Measurements from ENCODE around the gene ZKSCAN8. TPM values are rescaled to one million over a fixed set of nuclear protein-coding genes. Genes with fewer than 3 reads are reported as not detected.

Gene ZKSCAN8
- polyA plus RNA-seq, 1 donor from 2014 or later, result 17.2 TPM

- Histone ChIP-seq H3K27ac (ENCODE audit: low read length) (no peak overlapping the region), H4K20me1 (ENCODE audit: insufficient read depth) (no peaks in the 10 kb centered on the region), H3K9ac (ENCODE audit: low read length) (no peak overlapping the region), H3K79me2 (replicated peaks; ENCODE audit: insufficient read depth, low read length) (no peaks in the 10 kb centered on the region), H3K4me2 (ENCODE audit: low read length) (no peak overlapping the region), H3K9me2 (ENCODE audit: insufficient read depth, low read length) (no peaks in the 10 kb centered on the region), H3K27me3 (ENCODE audit: insufficient read depth, low read depth, low read length) (no peaks in the 10 kb centered on the region), H2AFZ (ENCODE audit: low read depth, low read length) (no peak overlapping the region), H3K9me3 (ENCODE audit: low read length) (no peaks in the 10 kb centered on the region), H3K36me3 (ENCODE audit: insufficient read depth, low read length) (no peaks in the 10 kb centered on the region), H3F3A (ENCODE audit: insufficient read depth, low read length, poor library complexity, severe bottlenecking) (no peaks in the 10 kb centered on the region), H3K4me3 (ENCODE audit: low read length) (no peak overlapping the region)
- TF ChIP-seq POLR2AphosphoS5 (IDR thresholded peaks at IDR 0.05) (no peak), TAF1 (IDR thresholded peaks at IDR 0.05; ENCODE audit: low read depth) (no peak), EZH2 (IDR thresholded peaks at IDR 0.05; ENCODE audit: borderline replicate concordance, insufficient read depth, low read length, poor library complexity, severe bottlenecking) (no peak), SMC3 (conservative IDR thresholded peaks at IDR 0.05; ENCODE audit: poor library complexity) (no peak), MXI1 (conservative IDR thresholded peaks at IDR 0.05; ENCODE audit: poor library complexity, severe bottlenecking) (no peak), RAD21 (conservative IDR thresholded peaks at IDR 0.05) (no peak), EP300 (conservative IDR thresholded peaks at IDR 0.05; ENCODE audit: poor library complexity, severe bottlenecking) (no peak)
- TF ChIP-seq, protein P1, sequence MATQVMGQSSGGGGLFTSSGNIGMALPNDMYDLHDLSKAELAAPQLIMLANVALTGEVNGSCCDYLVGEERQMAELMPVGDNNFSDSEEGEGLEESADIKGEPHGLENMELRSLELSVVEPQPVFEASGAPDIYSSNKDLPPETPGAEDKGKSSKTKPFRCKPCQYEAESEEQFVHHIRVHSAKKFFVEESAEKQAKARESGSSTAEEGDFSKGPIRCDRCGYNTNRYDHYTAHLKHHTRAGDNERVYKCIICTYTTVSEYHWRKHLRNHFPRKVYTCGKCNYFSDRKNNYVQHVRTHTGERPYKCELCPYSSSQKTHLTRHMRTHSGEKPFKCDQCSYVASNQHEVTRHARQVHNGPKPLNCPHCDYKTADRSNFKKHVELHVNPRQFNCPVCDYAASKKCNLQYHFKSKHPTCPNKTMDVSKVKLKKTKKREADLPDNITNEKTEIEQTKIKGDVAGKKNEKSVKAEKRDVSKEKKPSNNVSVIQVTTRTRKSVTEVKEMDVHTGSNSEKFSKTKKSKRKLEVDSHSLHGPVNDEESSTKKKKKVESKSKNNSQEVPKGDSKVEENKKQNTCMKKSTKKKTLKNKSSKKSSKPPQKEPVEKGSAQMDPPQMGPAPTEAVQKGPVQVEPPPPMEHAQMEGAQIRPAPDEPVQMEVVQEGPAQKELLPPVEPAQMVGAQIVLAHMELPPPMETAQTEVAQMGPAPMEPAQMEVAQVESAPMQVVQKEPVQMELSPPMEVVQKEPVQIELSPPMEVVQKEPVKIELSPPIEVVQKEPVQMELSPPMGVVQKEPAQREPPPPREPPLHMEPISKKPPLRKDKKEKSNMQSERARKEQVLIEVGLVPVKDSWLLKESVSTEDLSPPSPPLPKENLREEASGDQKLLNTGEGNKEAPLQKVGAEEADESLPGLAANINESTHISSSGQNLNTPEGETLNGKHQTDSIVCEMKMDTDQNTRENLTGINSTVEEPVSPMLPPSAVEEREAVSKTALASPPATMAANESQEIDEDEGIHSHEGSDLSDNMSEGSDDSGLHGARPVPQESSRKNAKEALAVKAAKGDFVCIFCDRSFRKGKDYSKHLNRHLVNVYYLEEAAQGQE (IDR thresholded peaks at IDR 0.05; ENCODE audit: borderline replicate concordance), result no peak
- TF ChIP-seq, protein P2, sequence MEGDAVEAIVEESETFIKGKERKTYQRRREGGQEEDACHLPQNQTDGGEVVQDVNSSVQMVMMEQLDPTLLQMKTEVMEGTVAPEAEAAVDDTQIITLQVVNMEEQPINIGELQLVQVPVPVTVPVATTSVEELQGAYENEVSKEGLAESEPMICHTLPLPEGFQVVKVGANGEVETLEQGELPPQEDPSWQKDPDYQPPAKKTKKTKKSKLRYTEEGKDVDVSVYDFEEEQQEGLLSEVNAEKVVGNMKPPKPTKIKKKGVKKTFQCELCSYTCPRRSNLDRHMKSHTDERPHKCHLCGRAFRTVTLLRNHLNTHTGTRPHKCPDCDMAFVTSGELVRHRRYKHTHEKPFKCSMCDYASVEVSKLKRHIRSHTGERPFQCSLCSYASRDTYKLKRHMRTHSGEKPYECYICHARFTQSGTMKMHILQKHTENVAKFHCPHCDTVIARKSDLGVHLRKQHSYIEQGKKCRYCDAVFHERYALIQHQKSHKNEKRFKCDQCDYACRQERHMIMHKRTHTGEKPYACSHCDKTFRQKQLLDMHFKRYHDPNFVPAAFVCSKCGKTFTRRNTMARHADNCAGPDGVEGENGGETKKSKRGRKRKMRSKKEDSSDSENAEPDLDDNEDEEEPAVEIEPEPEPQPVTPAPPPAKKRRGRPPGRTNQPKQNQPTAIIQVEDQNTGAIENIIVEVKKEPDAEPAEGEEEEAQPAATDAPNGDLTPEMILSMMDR (IDR thresholded peaks at IDR 0.05; ENCODE audit: poor library complexity, severe bottlenecking), result no peak
Measured at GRCh38 chr6:28172006-28172405, 30.3 kb downstream of the ZKSCAN8 start.

- no peaks in the 10 kb centered on the region for H3F3A ChIP-seq (ENCODE audit: insufficient read depth, low read length, poor library complexity, severe bottlenecking)
- no peaks in the 10 kb centered on the region for H4K20me1 ChIP-seq (ENCODE audit: insufficient read depth)
- H3K9me2 ChIP-seq (ENCODE audit: insufficient read depth, low read length), result no peaks in the 10 kb centered on the region
- H2AFZ ChIP-seq (ENCODE audit: low read depth, low read length), result no peak overlapping the region
- no peak overlapping the region for H3K4me2 ChIP-seq (ENCODE audit: low read length)
- no peaks in the 10 kb centered on the region for H3K9me3 ChIP-seq (ENCODE audit: low read length)
- no peaks in the 10 kb centered on the region for H3K36me3 ChIP-seq (ENCODE audit: insufficient read depth, low read length)
- H3K4me3 ChIP-seq (ENCODE audit: low read length), result no peak overlapping the region
- TF ChIP-seq, protein P1 (IDR thresholded peaks at IDR 0.05; ENCODE audit: borderline replicate concordance), result no peak
- no peak for TF ChIP-seq SMC3 (conservative IDR thresholded peaks at IDR 0.05; ENCODE audit: poor library complexity)
- TF ChIP-seq, protein P2 (IDR thresholded peaks at IDR 0.05; ENCODE audit: poor library complexity, severe bottlenecking), result no peak
- TF ChIP-seq POLR2AphosphoS5 (IDR thresholded peaks at IDR 0.05), result no peak
- TF ChIP-seq EZH2 (IDR thresholded peaks at IDR 0.05; ENCODE audit: borderline replicate concordance, insufficient read depth, low read length, poor library complexity, severe bottlenecking), result no peak
- TF ChIP-seq TAF1 (IDR thresholded peaks at IDR 0.05; ENCODE audit: low read depth), result no peak
- TF ChIP-seq RAD21 (conservative IDR thresholded peaks at IDR 0.05), result no peak
- no peaks in the 10 kb centered on the region for H3K79me2 ChIP-seq (replicated peaks; ENCODE audit: insufficient read depth, low read length)
- H3K27ac ChIP-seq (ENCODE audit: low read length), result no peak overlapping the region
- H3K9ac ChIP-seq (ENCODE audit: low read length), result no peak overlapping the region
- H3K27me3 ChIP-seq (ENCODE audit: insufficient read depth, low read depth, low read length), result no peaks in the 10 kb centered on the region
Measured at GRCh38 chr6:28176373-28176772, 34.7 kb downstream of the ZKSCAN8 start.

Measured in neural cell (in vitro differentiated cells).